CD4-positive, CD25-positive, alpha-beta regulatory T cell (primary cell): ENCODE data around the gene CES5A. TPM values are rescaled to one million over a fixed set of nuclear protein-coding genes. Genes with fewer than 3 reads are reported as not detected.
"Not testable (repeated sequence)": the region's sequence is repeated elsewhere in the genome, so short reads cannot be mapped to it uniquely, and the experiment has no call there.

ENCODE experiments used
- ATAC-seq, 2 donors: fragments of 150-1000 bp; cut with Tn5 transposase; one replicate each; pipeline ENCODE4 v1.10.0; 2021; ENCODE audit warnings: low read depth in 2 of 2, moderate number of reproducible peaks in 2 of 2, moderate library complexity in 1 of 2
- DNase-seq, 3 donors: peaks; one replicate each; pipeline versions ENCODE4 v3.0.0 to v3.0.0-alpha.2; 2012 to 2022; ENCODE audit warnings: mixed read lengths in 1 of 3
- H3K27ac ChIP-seq: one replicate; pipeline ENCODE4 v1.7.0; 2013; ENCODE audit warnings: mild to moderate bottlenecking, low read length; ENCODE audit not compliant: insufficient read depth, poor library complexity, severe bottlenecking
- H3K27me3 ChIP-seq: one replicate; pipeline ENCODE4 v1.7.0; 2013; ENCODE audit warnings: low read length; ENCODE audit not compliant: control insufficient read depth, insufficient read depth
- H3K36me3 ChIP-seq: one replicate; pipeline ENCODE4 v1.7.0; 2013; ENCODE audit warnings: mild to moderate bottlenecking, low read length, moderate library complexity; ENCODE audit not compliant: control insufficient read depth, insufficient read depth
- H3K4me1 ChIP-seq: 2 replicates; pipeline ENCODE4 v1.7.0; 2013; ENCODE audit warnings: mild to moderate bottlenecking, low read length; ENCODE audit not compliant: insufficient read depth, control insufficient read depth, poor library complexity, severe bottlenecking
- H3K4me3 ChIP-seq: one replicate; pipeline ENCODE4 v1.7.0; 2013; ENCODE audit warnings: low read depth, mild to moderate bottlenecking, low read length, moderate library complexity
- H3K9me3 ChIP-seq, 2 experiments: 1 replicate in 1 of 2; 2 replicates in 1 of 2; pipeline ENCODE4 v1.7.0; 2013; ENCODE audit warnings: low read length in 2 of 2, mild to moderate bottlenecking in 1 of 2, moderate library complexity in 1 of 2; ENCODE audit not compliant: control insufficient read depth in 2 of 2
- H3K27ac Mint-ChIP-seq, 3 donors: one replicate each; pipeline ENCODE4 v1.8.0; 2020 to 2022; ENCODE audit warnings: mild to moderate bottlenecking in 3 of 3, mixed read lengths in 3 of 3, moderate library complexity in 2 of 3
- H3K27me3 Mint-ChIP-seq: one replicate; pipeline ENCODE4 v1.8.0; 2022; ENCODE audit warnings: mild to moderate bottlenecking, mixed read lengths
- H3K36me3 Mint-ChIP-seq: one replicate; pipeline ENCODE4 v1.8.0; 2020; ENCODE audit warnings: mixed read lengths
- H3K4me1 Mint-ChIP-seq, 4 donors: one replicate each; pipeline ENCODE4 v1.8.0; 2020 to 2022; ENCODE audit warnings: mixed read lengths in 4 of 4, mild to moderate bottlenecking in 1 of 4
- H3K4me3 Mint-ChIP-seq, 4 donors: one replicate each; pipeline ENCODE4 v1.8.0; 2020 to 2022; ENCODE audit warnings: mild to moderate bottlenecking in 4 of 4, mixed read lengths in 4 of 4, moderate library complexity in 3 of 4
- H3K9me3 Mint-ChIP-seq, 7 donors: one replicate each; pipeline ENCODE4 v1.8.0; 2020 to 2022; ENCODE audit warnings: mixed read lengths in 7 of 7, mild to moderate bottlenecking in 3 of 7, moderate library complexity in 2 of 7
- polyA plus RNA-seq, 4 donors: library from polyadenylated mRNA; unstranded; fragments of 300-500 nt; fragmentation: Illumina TruSeq; gene quantifications; one replicate each; pipeline ENCODE4 v1.2.3, GENCODE V29; 2021
- total RNA-seq: library from RNA; stranded (reverse); gene quantifications from one replicate; pipeline ENCODE4 v1.2.3, GENCODE V29; 2022

The CES5A gene
- total and polyA plus RNA-seq, 5 donors from 2014 or later: not detected

DNA sequence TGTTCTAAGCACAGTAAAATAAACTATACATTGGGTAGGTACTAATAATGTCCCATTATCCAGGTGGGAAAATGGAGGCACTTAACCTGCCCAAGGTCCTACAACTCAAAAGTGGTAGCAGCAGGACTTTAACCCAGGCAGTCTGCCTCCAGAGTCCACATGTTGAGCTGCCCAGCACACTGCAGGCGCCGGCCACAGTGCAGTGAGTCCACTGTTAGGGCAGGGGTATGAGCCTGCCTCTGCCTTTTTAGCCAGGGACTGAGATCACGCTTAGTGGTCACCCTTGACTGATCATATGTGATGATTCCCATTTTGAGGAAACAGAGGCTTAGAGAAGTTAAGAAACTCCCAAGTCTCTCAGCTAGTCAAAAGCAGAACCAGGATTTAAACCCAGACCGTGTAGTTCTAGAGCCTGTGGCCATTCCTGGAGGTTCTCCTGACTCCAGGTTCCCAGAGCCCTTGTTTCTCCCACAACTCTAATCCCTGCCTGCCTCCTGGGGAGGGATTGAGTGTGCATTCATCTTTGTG is 50.6 kb downstream of the CES5A start:
- Mint-ChIP-seq H3K4me1 (no peaks in the 10 kb centered on the region), H3K9me3 (peaks cover 0 to 1% (median 0%) of the 10 kb centered on the region in 7 donors), H3K27ac (no peak overlapping the region), H3K4me3 (no peak overlapping the region), H3K27me3 (peaks cover 4% of the 10 kb centered on the region), H3K36me3 (no peaks in the 10 kb centered on the region)
- H3K27me3 ChIP-seq: no peaks in the 10 kb centered on the region
- no peak for ATAC-seq
- H3K4me1 ChIP-seq: no peaks in the 10 kb centered on the region
- no peak for DNase-seq
- H3K27ac ChIP-seq: no peak overlapping the region
- no peaks in the 10 kb centered on the region for H3K9me3 ChIP-seq
- no peak overlapping the region for H3K4me3 ChIP-seq
- no peaks in the 10 kb centered on the region for H3K36me3 ChIP-seq

DNA sequence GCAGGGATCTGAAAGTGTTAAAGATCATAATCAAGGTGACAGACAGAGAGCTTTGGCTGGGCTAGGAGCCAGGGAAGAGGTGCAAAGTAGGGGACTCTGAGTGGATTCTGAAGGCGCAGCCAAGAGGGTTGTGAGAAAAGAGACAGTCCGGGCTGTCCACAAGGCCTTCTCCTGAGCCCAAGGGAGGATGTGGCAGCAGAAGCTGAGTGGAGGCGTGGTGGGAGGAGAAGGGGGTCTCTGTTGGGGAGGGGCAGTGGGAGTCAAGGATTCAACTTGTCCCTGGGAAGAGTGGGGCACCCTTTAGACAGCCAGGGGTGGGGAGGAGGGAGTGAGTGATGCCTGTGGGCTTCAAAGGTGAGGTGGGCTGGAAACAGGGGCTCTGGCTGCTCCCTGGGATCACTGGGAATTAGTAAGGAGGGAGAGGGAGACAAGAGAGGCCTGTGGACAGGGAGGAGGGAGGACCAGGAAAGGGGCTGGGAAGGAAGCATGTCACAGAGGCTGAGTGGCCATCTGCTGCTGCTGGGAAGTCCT is 52.8 kb downstream of the CES5A start:
- Histone ChIP-seq H3K27ac (no peak overlapping the region), H3K36me3 (no peaks in the 10 kb centered on the region), H3K4me3 (no peak overlapping the region), H3K4me1 (no peaks in the 10 kb centered on the region), H3K27me3 (no peaks in the 10 kb centered on the region), H3K9me3 (no peaks in the 10 kb centered on the region)
- Mint-ChIP-seq H3K27me3 (peaks cover 4% of the 10 kb centered on the region), H3K36me3 (no peaks in the 10 kb centered on the region), H3K27ac (no peak overlapping the region), H3K4me1 (no peaks in the 10 kb centered on the region), H3K9me3 (peaks cover 0 to 2% (median 0%) of the 10 kb centered on the region in 7 donors), H3K4me3 (no peak overlapping the region)
- DNase-seq: no peak
- no peak for ATAC-seq

DNA sequence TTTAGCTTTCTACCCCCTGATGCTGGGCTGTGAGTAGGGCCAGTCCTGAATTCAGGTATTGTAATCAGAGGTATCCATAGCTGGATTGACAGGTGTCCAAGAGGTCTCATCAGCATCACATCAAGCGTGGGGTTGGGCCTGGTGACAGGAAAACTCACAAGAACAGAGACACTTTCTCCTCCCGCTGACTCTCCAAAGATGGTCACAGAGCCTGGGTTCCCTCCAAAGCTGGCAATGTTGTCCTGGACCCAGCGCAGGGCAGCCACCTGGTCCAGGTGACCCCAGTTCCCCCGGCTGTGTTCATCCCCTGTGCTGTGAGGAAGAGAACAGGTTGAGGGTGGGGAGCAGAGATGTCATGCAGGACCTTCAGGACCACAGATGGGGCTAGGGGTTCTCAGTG is 54.0 kb downstream of the CES5A start:
- no peaks in the 10 kb centered on the region for H3K4me1 ChIP-seq
- H3K27me3 Mint-ChIP-seq: peaks cover 4% of the 10 kb centered on the region
- H3K27ac Mint-ChIP-seq: no peak overlapping the region

DNA sequence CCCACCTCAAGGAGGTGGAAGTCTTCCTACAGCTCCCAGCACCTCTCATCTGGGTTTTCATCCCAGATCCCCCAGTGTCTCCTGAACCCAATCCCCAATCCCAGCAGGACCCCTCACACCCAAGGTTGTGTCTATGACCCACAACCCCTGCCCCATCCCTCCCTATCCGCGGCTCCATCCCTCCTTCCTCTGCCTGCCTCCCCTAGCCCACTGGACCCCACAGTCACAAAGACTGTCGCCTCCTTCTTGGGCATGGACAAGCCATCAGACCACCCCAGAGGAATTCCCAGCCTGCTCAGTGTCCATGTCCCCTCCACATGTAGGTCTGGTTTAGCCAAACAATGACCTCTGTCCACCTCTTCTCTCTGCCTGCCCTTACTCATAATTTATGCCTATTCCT is 54.6 kb downstream of the CES5A start:
- Histone ChIP-seq H3K4me3 (no peak overlapping the region), H3K27me3 (no peaks in the 10 kb centered on the region), H3K4me1 (no peaks in the 10 kb centered on the region), H3K27ac (no peak overlapping the region), H3K36me3 (no peaks in the 10 kb centered on the region), H3K9me3 (no peaks in the 10 kb centered on the region)
- ATAC-seq (no peak), DNase-seq (no peak)
- Mint-ChIP-seq H3K27ac (no peak overlapping the region), H3K9me3 (peaks cover 0 to 2% (median 1%) of the 10 kb centered on the region in 7 donors), H3K4me1 (no peaks in the 10 kb centered on the region), H3K27me3 (peaks cover 4% of the 10 kb centered on the region), H3K4me3 (no peak overlapping the region), H3K36me3 (no peaks in the 10 kb centered on the region)

More for the DNA sequence above, 54.0 kb downstream of the CES5A start:
- H3K27me3 ChIP-seq: no peaks in the 10 kb centered on the region
- no peak for ATAC-seq
- no peaks in the 10 kb centered on the region for H3K9me3 ChIP-seq
- H3K36me3 ChIP-seq: no peaks in the 10 kb centered on the region
- Mint-ChIP-seq H3K9me3 (peaks cover 0 to 2% (median under 1%) of the 10 kb centered on the region in 7 donors), H3K4me1 (no peaks in the 10 kb centered on the region), H3K4me3 (no peak overlapping the region), H3K36me3 (no peaks in the 10 kb centered on the region)
- DNase-seq: no peak
- H3K4me3 ChIP-seq: no peak overlapping the region
- H3K27ac ChIP-seq: no peak overlapping the region

DNA sequence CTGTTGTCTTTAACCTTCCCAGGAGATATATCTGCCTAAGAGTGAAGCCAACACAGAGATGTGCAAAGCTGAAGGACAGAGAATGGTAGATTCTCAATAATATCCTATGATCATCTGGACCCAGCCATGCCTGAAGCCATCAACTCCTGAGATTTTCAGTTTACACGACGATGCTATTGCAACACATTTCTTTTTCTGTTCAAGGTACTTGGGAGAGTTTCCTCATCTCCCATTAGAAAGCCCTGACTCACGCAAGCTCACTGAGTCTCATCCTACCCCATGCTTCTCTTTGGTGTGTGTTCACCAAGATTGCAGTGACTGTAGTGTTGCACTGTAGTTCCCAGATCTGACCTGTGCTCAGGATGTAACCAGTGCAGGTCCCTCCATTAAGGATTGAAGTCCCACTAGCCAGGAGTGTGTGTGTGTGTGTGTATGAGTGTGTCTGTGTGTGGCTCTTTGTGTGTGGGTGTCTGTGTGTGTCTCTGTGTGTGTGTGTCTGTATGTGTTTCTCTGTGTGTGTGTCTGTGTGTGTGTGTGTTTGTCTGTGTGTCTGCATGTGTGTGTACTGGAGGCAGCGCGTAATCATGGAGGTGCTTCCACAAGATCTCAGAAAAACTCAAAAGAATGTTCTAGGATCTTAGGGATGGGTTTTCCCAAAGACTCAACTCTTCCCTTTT is 57.8 kb downstream of the CES5A start:
- no peak for ATAC-seq
- Histone ChIP-seq H3K27ac (no peak overlapping the region), H3K4me1 (no peaks in the 10 kb centered on the region), H3K4me3 (no peak overlapping the region), H3K36me3 (no peaks in the 10 kb centered on the region), H3K9me3 (no peaks in the 10 kb centered on the region), H3K27me3 (no peaks in the 10 kb centered on the region)
- Mint-ChIP-seq H3K9me3 (peaks cover 0 to 2% (median 1%) of the 10 kb centered on the region in 7 donors), H3K4me1 (no peaks in the 10 kb centered on the region), H3K4me3 (no peak overlapping the region), H3K36me3 (no peaks in the 10 kb centered on the region), H3K27me3 (peaks cover 4% of the 10 kb centered on the region), H3K27ac (no peak overlapping the region)
- DNase-seq: no peak

DNA sequence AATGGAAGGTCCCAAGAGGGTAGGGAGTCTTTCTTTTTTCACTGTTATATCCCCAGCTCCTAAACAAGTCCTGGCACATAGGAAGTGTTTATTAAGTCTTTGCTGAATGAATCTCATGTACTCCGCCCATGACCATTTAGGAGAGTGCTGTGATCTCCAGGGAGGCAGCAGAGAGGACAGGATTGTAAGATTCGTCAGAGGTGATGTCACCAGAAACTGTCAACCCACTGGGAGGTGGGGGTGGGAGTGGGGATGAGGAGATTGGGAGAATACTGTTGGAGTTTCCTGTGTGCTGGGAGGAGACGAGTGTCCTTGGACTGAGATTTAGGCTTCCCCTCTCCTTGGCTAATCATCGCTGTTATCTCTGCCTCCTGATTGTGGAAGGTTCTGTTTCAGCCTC is 59.0 kb downstream of the CES5A start:
- DNase-seq, H3K9me3 Mint-ChIP-seq, H3K4me1 ChIP-seq, H3K4me1 Mint-ChIP-seq, H3K27ac ChIP-seq, H3K4me3 Mint-ChIP-seq, H3K27ac Mint-ChIP-seq, H3K27me3 ChIP-seq, H3K27me3 Mint-ChIP-seq, ATAC-seq, H3K9me3 ChIP-seq, H3K4me3 ChIP-seq, H3K36me3 Mint-ChIP-seq, H3K36me3 ChIP-seq: not testable (repeated sequence)

DNA sequence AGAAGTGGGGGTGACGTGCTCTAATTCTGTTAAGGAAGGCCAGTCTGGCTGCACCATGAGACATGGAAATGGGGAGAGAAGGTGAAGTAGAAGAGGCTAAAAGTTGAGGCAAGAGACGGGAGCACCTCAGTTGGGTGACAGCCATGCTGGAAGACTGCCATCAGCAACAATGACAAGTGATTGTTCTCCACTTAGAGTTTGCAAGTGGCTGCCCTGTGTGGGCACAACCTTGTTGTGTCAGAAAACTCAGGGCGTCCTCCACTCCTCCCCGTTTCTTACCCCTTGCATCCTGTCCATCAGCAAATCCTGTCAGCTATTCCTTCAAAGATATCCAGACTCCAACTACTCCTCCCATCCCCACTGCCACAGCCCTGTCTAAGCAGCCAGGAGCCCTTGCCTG is 59.9 kb downstream of the CES5A start:
- Histone ChIP-seq H3K4me1 (no peaks in the 10 kb centered on the region), H3K27me3 (no peaks in the 10 kb centered on the region), H3K36me3 (no peaks in the 10 kb centered on the region), H3K27ac (no peak overlapping the region), H3K4me3 (no peak overlapping the region), H3K9me3 (no peaks in the 10 kb centered on the region)
- Mint-ChIP-seq H3K27ac (no peak overlapping the region), H3K9me3 (peaks cover 0 to 2% (median 0%) of the 10 kb centered on the region in 7 donors), H3K4me3 (no peak overlapping the region), H3K27me3 (peaks cover 4% of the 10 kb centered on the region), H3K36me3 (no peaks in the 10 kb centered on the region), H3K4me1 (no peaks in the 10 kb centered on the region)
- DNase-seq (no peak), ATAC-seq (no peak)

DNA sequence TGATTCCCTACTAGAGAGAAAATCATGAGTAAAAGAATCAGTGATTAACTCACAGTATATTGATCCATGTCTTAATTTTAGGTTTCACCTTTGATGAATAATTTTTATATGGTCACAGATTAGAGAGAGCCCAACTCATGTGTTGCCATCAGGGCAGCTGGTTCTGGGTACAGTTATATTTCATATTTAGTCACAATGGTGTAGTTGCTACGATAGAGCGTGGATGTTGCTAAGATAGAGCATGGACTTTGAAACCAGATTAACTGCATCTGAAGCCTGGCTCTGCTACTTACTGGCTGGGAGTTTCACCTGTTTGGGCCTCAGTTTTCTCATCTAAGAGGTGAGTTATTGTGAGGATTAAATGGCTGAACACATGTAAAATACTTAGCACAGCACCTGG is 61.0 kb downstream of the CES5A start:
- not testable (repeated sequence) for DNase-seq, H3K36me3 ChIP-seq, H3K9me3 Mint-ChIP-seq, ATAC-seq, H3K27me3 Mint-ChIP-seq, H3K27ac Mint-ChIP-seq, H3K4me1 ChIP-seq, H3K9me3 ChIP-seq, H3K4me3 ChIP-seq, H3K36me3 Mint-ChIP-seq, H3K4me3 Mint-ChIP-seq, H3K27ac ChIP-seq, H3K27me3 ChIP-seq, H3K4me1 Mint-ChIP-seq
